Measurements from ENCODE around the gene PACC1. TPM values are rescaled to one million over a fixed set of nuclear protein-coding genes. Genes with fewer than 3 reads are reported as not detected.

PACC1 gene
- total RNA-seq, 1 experiment from 2014 or later: 19.5 TPM

GRCh38 chr1:212412374-212412773 is 2.3 kb downstream of the PACC1 start:
- CTCF ChIA-PET: no interaction called here
- Mint-ChIP-seq H3K27me3 (ENCODE audit: low read depth) (peaks cover 6% of the 10 kb centered on the region), H3K4me3 (no peak overlapping the region), H3K36me3 (peaks cover 41% of the 10 kb centered on the region), H3K9me3 (no peaks in the 10 kb centered on the region), H3K4me1 (peaks cover 29% of the 10 kb centered on the region), H3K27ac (no peak overlapping the region)
- POLR2A ChIA-PET: no interaction called here
- TF ChIP-seq ETV6 (CRISPR knock-in tag; IDR thresholded peaks at IDR 0.05) (no peak), NFYB (CRISPR knock-in tag; conservative IDR thresholded peaks at IDR 0.05; ENCODE audit: low read depth) (no peak), ATF1 (CRISPR knock-in tag; IDR thresholded peaks at IDR 0.05) (no peak), SMAD4 (CRISPR knock-in tag; IDR thresholded peaks at IDR 0.05) (no peak), ZNF138 (CRISPR knock-in tag; conservative IDR thresholded peaks at IDR 0.05) (no peak), ZNF671 (CRISPR knock-in tag; IDR thresholded peaks at IDR 0.05) (no peak), TEAD1 (CRISPR knock-in tag; IDR thresholded peaks at IDR 0.05) (no peak), ZNF425 (CRISPR knock-in tag; conservative IDR thresholded peaks at IDR 0.05) (no peak), ELF4 (CRISPR knock-in tag; IDR thresholded peaks at IDR 0.05; ENCODE audit: low read depth) (no peak), MYBL2 (CRISPR knock-in tag; IDR thresholded peaks at IDR 0.05) (no peak), ZNF512 (CRISPR knock-in tag; IDR thresholded peaks at IDR 0.05; ENCODE audit: borderline replicate concordance) (no peak), CDX4 (CRISPR knock-in tag; IDR thresholded peaks at IDR 0.05; ENCODE audit: borderline replicate concordance) (no peak), ZNF532 (CRISPR knock-in tag; IDR thresholded peaks at IDR 0.05; ENCODE audit: borderline replicate concordance) (no peak), USF2 (CRISPR knock-in tag; IDR thresholded peaks at IDR 0.05) (no peak)
- no peak for ATAC-seq
- no peak for DNase-seq (ENCODE audit: low spot score)

GRCh38 chr1:212410231-212410820 is 4.4 kb downstream of the PACC1 start:
- Mint-ChIP-seq H3K27ac (no peak overlapping the region), H3K4me3 (no peak overlapping the region), H3K4me1 (peaks cover 18% of the 10 kb centered on the region), H3K36me3 (peaks cover 58% of the 10 kb centered on the region), H3K9me3 (no peaks in the 10 kb centered on the region), H3K27me3 (ENCODE audit: low read depth) (peaks cover 6% of the 10 kb centered on the region; the same call in 1 of the 2 replicates)
- ChIA-PET POLR2A (no interaction called here), CTCF (interaction anchor here (1.5 kb wide), 1 partner anchor 45 kb away, joined by 4 read pairs; no protein-coding TSS in a partner anchor)
- ATAC-seq (no peak), DNase-seq (ENCODE audit: low spot score) (no peak)
- TF ChIP-seq PRDM15 (CRISPR knock-in tag; IDR thresholded peaks at IDR 0.05) (no peak), PRRX2 (CRISPR knock-in tag; IDR thresholded peaks at IDR 0.05) (no peak), ELF4 (CRISPR knock-in tag; IDR thresholded peaks at IDR 0.05; ENCODE audit: low read depth) (no peak), E2F5 (CRISPR knock-in tag; IDR thresholded peaks at IDR 0.05) (no peak), RORB (CRISPR knock-in tag; IDR thresholded peaks at IDR 0.05) (no peak), CDX4 (CRISPR knock-in tag; IDR thresholded peaks at IDR 0.05; ENCODE audit: borderline replicate concordance) (no peak)
